ENCODE measurements around the gene AFF3.

The AFF3 gene

GRCh38 chr2:100063459-100063953 lies 78.9 kb downstream of the AFF3 start:
- H4K8ac ChIP-seq (ENCODE audit: low read depth, low read length): no peak overlapping the region
- no peak overlapping the region for H3K14ac ChIP-seq (ENCODE audit: low read length)
- H3K36me3 ChIP-seq (ENCODE audit: control insufficient read depth in 1 of 2, insufficient read depth in 2 of 2, low read length in 2 of 2): no peaks in the 10 kb centered on the region
- no peaks in the 10 kb centered on the region for H3K79me1 ChIP-seq (ENCODE audit: low read length)
- H2AK5ac ChIP-seq (ENCODE audit: low read length): no peak overlapping the region
- H4K91ac ChIP-seq (ENCODE audit: low read depth, low read length): no peak overlapping the region
- H2BK5ac ChIP-seq (ENCODE audit: low read depth, low read length, poor library complexity): no peak overlapping the region
- H3K18ac ChIP-seq (ENCODE audit: low read length): no peak overlapping the region
- no peak overlapping the region for H2BK12ac ChIP-seq (ENCODE audit: low read length)
- H2BK120ac ChIP-seq (ENCODE audit: insufficient read depth, low read length, poor library complexity): no peak overlapping the region
- H3K4me2 ChIP-seq (ENCODE audit: low read length): no peak overlapping the region
- no peaks in the 10 kb centered on the region for H3K4me1 ChIP-seq (ENCODE audit: control insufficient read depth in 1 of 2, insufficient read depth in 2 of 2, low read length in 2 of 2)
- peaks cover 2% of the 10 kb centered on the region for H3K9me3 ChIP-seq (ENCODE audit: insufficient read depth, low read depth, low read length)
- no peak overlapping the region for H2AFZ ChIP-seq (ENCODE audit: insufficient read depth, low read length, poor library complexity)
- no peak overlapping the region for H3K23ac ChIP-seq (ENCODE audit: low read length)
- DNase-seq: no peak
- H3K9ac ChIP-seq (ENCODE audit: low read length): no peak overlapping the region
- H3K27me3 ChIP-seq (ENCODE audit: insufficient read depth, low read length): no peaks in the 10 kb centered on the region
- WGBS (ENCODE audit: extremely low coverage, insufficient coverage, insufficient read length): no CpG with 5 or more reads among the region's 5 CpGs
- H3K4ac ChIP-seq (ENCODE audit: low read depth, low read length): no peak overlapping the region
- no peak overlapping the region for H3K27ac ChIP-seq (ENCODE audit: low read depth, low read length)
- H3K4me3 ChIP-seq (ENCODE audit: low read depth, low read length): no peak overlapping the region
- no peak overlapping the region for H4K12ac ChIP-seq (ENCODE audit: low read depth, low read length)
- H3K79me2 ChIP-seq (ENCODE audit: control insufficient read depth, insufficient read depth, low read length, poor library complexity): no peaks in the 10 kb centered on the region

- DNase-seq: no peak
- H3K27ac ChIP-seq (ENCODE audit: low read depth, low read length): no peak overlapping the region
- H3K23ac ChIP-seq (ENCODE audit: low read length): no peak overlapping the region
- H3K4me2 ChIP-seq (ENCODE audit: low read length): no peak overlapping the region
- no peak overlapping the region for H3K9ac ChIP-seq (ENCODE audit: low read length)
- H2BK12ac ChIP-seq (ENCODE audit: low read length): no peak overlapping the region
- H3K4me3 ChIP-seq (ENCODE audit: low read depth, low read length): no peak overlapping the region
- no peak overlapping the region for H3K18ac ChIP-seq (ENCODE audit: low read length)
- H3K79me1 ChIP-seq (ENCODE audit: low read length): no peaks in the 10 kb centered on the region
- H4K8ac ChIP-seq (ENCODE audit: low read depth, low read length): no peak overlapping the region
- H2AFZ ChIP-seq (ENCODE audit: insufficient read depth, low read length, poor library complexity): no peak overlapping the region
- H2BK5ac ChIP-seq (ENCODE audit: low read depth, low read length, poor library complexity): no peak overlapping the region
- H2AK5ac ChIP-seq (ENCODE audit: low read length): no peak overlapping the region
- H3K4ac ChIP-seq (ENCODE audit: low read depth, low read length): no peak overlapping the region
- H3K79me2 ChIP-seq (ENCODE audit: control insufficient read depth, insufficient read depth, low read length, poor library complexity): no peaks in the 10 kb centered on the region
- no peaks in the 10 kb centered on the region for H3K36me3 ChIP-seq (ENCODE audit: control insufficient read depth in 1 of 2, insufficient read depth in 2 of 2, low read length in 2 of 2)
- no CpG with 5 or more reads among the region's 5 CpGs for WGBS (ENCODE audit: extremely low coverage, insufficient coverage, insufficient read length)
- no peak overlapping the region for H3K14ac ChIP-seq (ENCODE audit: low read length)
- H3K9me3 ChIP-seq (ENCODE audit: insufficient read depth, low read depth, low read length): peaks cover 2% of the 10 kb centered on the region
- no peaks in the 10 kb centered on the region for H3K4me1 ChIP-seq (ENCODE audit: control insufficient read depth in 1 of 2, insufficient read depth in 2 of 2, low read length in 2 of 2)
- H2BK120ac ChIP-seq (ENCODE audit: insufficient read depth, low read length, poor library complexity): no peak overlapping the region
- H3K27me3 ChIP-seq (ENCODE audit: insufficient read depth, low read length): no peaks in the 10 kb centered on the region
- H4K91ac ChIP-seq (ENCODE audit: low read depth, low read length): no peak overlapping the region
- no peak overlapping the region for H4K12ac ChIP-seq (ENCODE audit: low read depth, low read length)
These were observed 80.1 kb downstream of the AFF3 start for GRCh38 chr2:100062336-100062735.

- Histone ChIP-seq H4K12ac (ENCODE audit: low read depth, low read length) (no peak overlapping the region), H3K4me1 (ENCODE audit: control insufficient read depth in 1 of 2, insufficient read depth in 2 of 2, low read length in 2 of 2) (no peaks in the 10 kb centered on the region), H3K27me3 (ENCODE audit: insufficient read depth, low read length) (no peaks in the 10 kb centered on the region), H3K14ac (ENCODE audit: low read length) (no peak overlapping the region), H4K8ac (ENCODE audit: low read depth, low read length) (no peak overlapping the region), H3K4me2 (ENCODE audit: low read length) (no peak overlapping the region), H3K27ac (ENCODE audit: low read depth, low read length) (no peak overlapping the region), H4K91ac (ENCODE audit: low read depth, low read length) (no peak overlapping the region), H2AK5ac (ENCODE audit: low read length) (no peak overlapping the region), H2BK120ac (ENCODE audit: insufficient read depth, low read length, poor library complexity) (no peak overlapping the region), H3K4ac (ENCODE audit: low read depth, low read length) (no peak overlapping the region), H3K9ac (ENCODE audit: low read length) (no peak overlapping the region), H3K79me1 (ENCODE audit: low read length) (no peaks in the 10 kb centered on the region), H3K23ac (ENCODE audit: low read length) (no peak overlapping the region), H3K9me3 (ENCODE audit: insufficient read depth, low read depth, low read length) (peaks cover 2% of the 10 kb centered on the region), H2BK5ac (ENCODE audit: low read depth, low read length, poor library complexity) (no peak overlapping the region), H2BK12ac (ENCODE audit: low read length) (no peak overlapping the region), H3K79me2 (ENCODE audit: control insufficient read depth, insufficient read depth, low read length, poor library complexity) (no peaks in the 10 kb centered on the region), H3K36me3 (ENCODE audit: control insufficient read depth in 1 of 2, insufficient read depth in 2 of 2, low read length in 2 of 2) (no peaks in the 10 kb centered on the region), H3K18ac (ENCODE audit: low read length) (no peak overlapping the region), H2AFZ (ENCODE audit: insufficient read depth, low read length, poor library complexity) (no peak overlapping the region), H3K4me3 (ENCODE audit: low read depth, low read length) (no peak overlapping the region)
- no peak for DNase-seq
- WGBS (ENCODE audit: extremely low coverage, insufficient coverage, insufficient read length): no CpG with 5 or more reads among the region's 4 CpGs
These were observed 81.5 kb downstream of the AFF3 start for GRCh38 chr2:100060875-100061274.

- Histone ChIP-seq H3K79me2 (ENCODE audit: control insufficient read depth, insufficient read depth, low read length, poor library complexity) (no peaks in the 10 kb centered on the region), H3K4me1 (ENCODE audit: control insufficient read depth in 1 of 2, insufficient read depth in 2 of 2, low read length in 2 of 2) (no peaks in the 10 kb centered on the region), H2AK5ac (ENCODE audit: low read length) (no peak overlapping the region), H3K4me3 (ENCODE audit: low read depth, low read length) (no peak overlapping the region), H3K4me2 (ENCODE audit: low read length) (no peak overlapping the region), H4K91ac (ENCODE audit: low read depth, low read length) (no peak overlapping the region), H3K9me3 (ENCODE audit: insufficient read depth, low read depth, low read length) (peaks cover 2% of the 10 kb centered on the region), H3K18ac (ENCODE audit: low read length) (no peak overlapping the region), H3K79me1 (ENCODE audit: low read length) (no peaks in the 10 kb centered on the region), H3K9ac (ENCODE audit: low read length) (no peak overlapping the region), H3K14ac (ENCODE audit: low read length) (no peak overlapping the region), H3K27me3 (ENCODE audit: insufficient read depth, low read length) (no peaks in the 10 kb centered on the region), H2BK120ac (ENCODE audit: insufficient read depth, low read length, poor library complexity) (no peak overlapping the region), H3K27ac (ENCODE audit: low read depth, low read length) (no peak overlapping the region), H2AFZ (ENCODE audit: insufficient read depth, low read length, poor library complexity) (no peak overlapping the region), H2BK5ac (ENCODE audit: low read depth, low read length, poor library complexity) (no peak overlapping the region), H4K8ac (ENCODE audit: low read depth, low read length) (no peak overlapping the region), H3K4ac (ENCODE audit: low read depth, low read length) (no peak overlapping the region), H3K23ac (ENCODE audit: low read length) (no peak overlapping the region), H2BK12ac (ENCODE audit: low read length) (no peak overlapping the region), H3K36me3 (ENCODE audit: control insufficient read depth in 1 of 2, insufficient read depth in 2 of 2, low read length in 2 of 2) (no peaks in the 10 kb centered on the region), H4K12ac (ENCODE audit: low read depth, low read length) (no peak overlapping the region)
- no peak for DNase-seq
- no CpG with 5 or more reads among the region's 4 CpGs for WGBS (ENCODE audit: extremely low coverage, insufficient coverage, insufficient read length)
These were observed 82.8 kb downstream of the AFF3 start for GRCh38 chr2:100059638-100060037.
